AG20443 (cell line): ENCODE results near the gene KRTAP9-2.
A peak's percentile ranks its signal among the peaks of the same experiment; 100 is the strongest.
"Not testable (repeated sequence)": the region's sequence is repeated elsewhere in the genome, so short reads cannot be mapped to it uniquely, and the experiment has no call there.

Experiments used
- DNase-seq: peaks from one replicate; pipeline ENCODE4 v3.0.0; 2012; ENCODE audit warnings: low spot score, mixed read lengths

The KRTAP9-2 gene

GRCh38 chr17:41226598-41227095, at the start of gene KRTAP9-2:
TSS of gene KRTAP9-2 (plus strand) at chr17:41226648. CDS start at chr17:41226655, 7 bp downstream.
- not testable (repeated sequence) for DNase-seq

GRCh38 chr17:41176744-41177387, 49.6 kb upstream of the KRTAP9-2 start:
- DNase-seq: no peak

- DNase-seq: no peak
These were observed 48.6 kb upstream of the KRTAP9-2 start, which contains the start of gene KRTAP4-2 for GRCh38 chr17:41177727-41178271. TSS of gene KRTAP4-2 (minus strand) at chr17:41178221. CDS start at chr17:41178164, 57 bp downstream.

GRCh38 chr17:41178341-41178740, 48.1 kb upstream of the KRTAP9-2 start:
- peak; percentile 55 for DNase-seq

GRCh38 chr17:41178843-41179616, 47.4 kb upstream of the KRTAP9-2 start:
- DNase-seq: peak; percentile 76

- DNase-seq: no peak
These were observed 41.9 kb upstream of the KRTAP9-2 start, which contains the start of gene KRTAP4-1 for GRCh38 chr17:41184480-41184961. TSS of gene KRTAP4-1 (minus strand) at chr17:41184911. CDS start at chr17:41184854, 57 bp downstream.

- no peak for DNase-seq
These were observed 41.4 kb upstream of the KRTAP9-2 start for GRCh38 chr17:41185001-41185400.

- no peak for DNase-seq
These were observed 39.6 kb upstream of the KRTAP9-2 start for GRCh38 chr17:41186872-41187271.

GRCh38 chr17:41189837-41190318, 36.6 kb upstream of the KRTAP9-2 start, which contains the start of gene KRTAP9-1:
TSS of gene KRTAP9-1 (plus strand) at chr17:41189887. CDS start at chr17:41189887, 0 bp downstream.
- DNase-seq: not testable (repeated sequence)

- no peak for DNase-seq
These were observed 36.1 kb upstream of the KRTAP9-2 start for GRCh38 chr17:41190328-41190727.

GRCh38 chr17:41196068-41196467, 30.4 kb upstream of the KRTAP9-2 start:
- DNase-seq: no peak

- DNase-seq: no peak
These were observed 26.9 kb upstream of the KRTAP9-2 start for GRCh38 chr17:41199421-41200078.

GRCh38 chr17:41211845-41212466, 14.5 kb upstream of the KRTAP9-2 start:
- DNase-seq: peak; percentile 36

GRCh38 chr17:41212524-41213169, 13.8 kb upstream of the KRTAP9-2 start:
- no peak for DNase-seq

GRCh38 chr17:41215681-41216080, 10.8 kb upstream of the KRTAP9-2 start:
- no peak for DNase-seq

GRCh38 chr17:41223821-41224220, 2.6 kb upstream of the KRTAP9-2 start:
- no peak for DNase-seq

- no peak for DNase-seq
These were observed 397 bp upstream of the KRTAP9-2 start for GRCh38 chr17:41226051-41226450.

GRCh38 chr17:41230094-41230493, 3.6 kb downstream of the KRTAP9-2 start:
- DNase-seq: no peak

- no peak for DNase-seq
These were observed 5.3 kb downstream of the KRTAP9-2 start for GRCh38 chr17:41231731-41232130.

GRCh38 chr17:41232399-41233105, 6.1 kb downstream of the KRTAP9-2 start, which contains the start of gene KRTAP9-3:
TSS of gene KRTAP9-3 (plus strand) at chr17:41232449. CDS start at chr17:41232502, 53 bp downstream.
- not testable (repeated sequence) for DNase-seq
